Measurements from ENCODE around the gene CBX8. TPM values are rescaled to one million over a fixed set of nuclear protein-coding genes. Genes with fewer than 3 reads are reported as not detected.
A peak's percentile ranks its signal among the peaks of the same experiment; 100 is the strongest.

The CBX8 gene
- polyA plus RNA-seq, 3 donors = 0.51 to 2.5 (median 2.5) TPM

- peaks cover 27 to 36% of the 10 kb centered on the region in 2 donors for H3K4me1 ChIP-seq (ENCODE audit: control insufficient read depth in 1 of 2, insufficient read depth in 2 of 2, low read length in 2 of 2)
- H3K9me3 Mint-ChIP-seq = peaks cover 0 to 26% (median 6%) of the 10 kb centered on the region in 7 donors
- no peak for DNase-seq
- no peak overlapping the region for H3K27ac ChIP-seq (ENCODE audit: low read depth in 1 of 2, low read length in 2 of 2)
- WGBS (ENCODE audit: insufficient coverage) = 35% methylated on average over 8 of the region's 22 CpGs
- peaks cover 53 to 71% of the 10 kb centered on the region in 2 donors for H3K27me3 ChIP-seq (ENCODE audit: control insufficient read depth in 2 of 2, insufficient read depth in 2 of 2, low read length in 2 of 2)
- intact Hi-C loops (cut with micrococcal nuclease) = loop anchor here in 1 of 2 donors (5.0 kb wide), 2 partner anchors 125 to 200 kb away; no protein-coding TSS in a partner anchor
- TF ChIP-seq CTCF (IDR thresholded peaks at IDR 0.05) = no peak
- H3K4me3 ChIP-seq (replicated peaks in 1 of 3; ENCODE audit: low read depth in 2 of 3, low read length in 3 of 3) = no peak overlapping the region
- no peak overlapping the region for H3K4me2 ChIP-seq (replicated peaks; ENCODE audit: extremely low read depth, low read length, poor library complexity, severe bottlenecking)
- H3K9me3 ChIP-seq (replicated peaks in 1 of 2; ENCODE audit: control insufficient read depth in 1 of 2, insufficient read depth in 1 of 2, low read length in 2 of 2) = peaks cover 11 to 16% of the 10 kb centered on the region in 2 donors
- H2AFZ ChIP-seq (ENCODE audit: insufficient read depth, low read depth, low read length, poor library complexity, severe bottlenecking) = no peak overlapping the region
- H3K36me3 ChIP-seq (replicated peaks in 1 of 2; ENCODE audit: control insufficient read depth in 1 of 2, insufficient read depth in 2 of 2, low read length in 2 of 2) = peaks cover 9% of the 10 kb centered on the region in 2 donors
- H3K79me2 ChIP-seq (ENCODE audit: insufficient read depth, low read length) = peaks cover 3% of the 10 kb centered on the region
- peaks cover 39% of the 10 kb centered on the region for H4K20me1 ChIP-seq (ENCODE audit: insufficient read depth, low read length)
- H3K4me3 Mint-ChIP-seq = peak overlapping the region; percentile 41 to 74
- no peak overlapping the region for H3K9ac ChIP-seq (ENCODE audit: insufficient read depth, low read length, poor library complexity, severe bottlenecking)
- H3K4me1 Mint-ChIP-seq = peaks cover 27% of the 10 kb centered on the region
- H3K36me3 Mint-ChIP-seq = peaks cover 12 to 19% of the 10 kb centered on the region in 2 donors
- peaks cover 60 to 75% (median 61%) of the 10 kb centered on the region in 3 donors for H3K27me3 Mint-ChIP-seq (ENCODE audit: low read depth in 3 of 3)
- H3K27ac Mint-ChIP-seq = peak overlapping the region in 1 of 7 donors; percentile 41
These were observed 4.5 kb downstream of the CBX8 start for GRCh38 chr17:79792341-79792871.

GRCh38 chr17:79791735-79792161, 5.1 kb downstream of the CBX8 start:
- Histone ChIP-seq H3K36me3 (replicated peaks in 1 of 2; ENCODE audit: control insufficient read depth in 1 of 2, insufficient read depth in 2 of 2, low read length in 2 of 2) (peaks cover 9% of the 10 kb centered on the region in 2 donors), H3K27ac (ENCODE audit: low read depth in 1 of 2, low read length in 2 of 2) (no peak overlapping the region), H3K9me3 (replicated peaks in 1 of 2; ENCODE audit: control insufficient read depth in 1 of 2, insufficient read depth in 1 of 2, low read length in 2 of 2) (peaks cover 11 to 16% of the 10 kb centered on the region in 2 donors), H3K4me1 (ENCODE audit: control insufficient read depth in 1 of 2, insufficient read depth in 2 of 2, low read length in 2 of 2) (peaks cover 27 to 36% of the 10 kb centered on the region in 2 donors), H3K27me3 (ENCODE audit: control insufficient read depth in 2 of 2, insufficient read depth in 2 of 2, low read length in 2 of 2) (peaks cover 53 to 77% of the 10 kb centered on the region in 2 donors), H2AFZ (ENCODE audit: insufficient read depth, low read depth, low read length, poor library complexity, severe bottlenecking) (no peak overlapping the region), H3K4me3 (replicated peaks in 1 of 3; ENCODE audit: low read depth in 2 of 3, low read length in 3 of 3) (no peak overlapping the region), H3K9ac (ENCODE audit: insufficient read depth, low read length, poor library complexity, severe bottlenecking) (no peak overlapping the region), H4K20me1 (ENCODE audit: insufficient read depth, low read length) (peaks cover 39% of the 10 kb centered on the region), H3K79me2 (ENCODE audit: insufficient read depth, low read length) (peaks cover 3% of the 10 kb centered on the region), H3K4me2 (replicated peaks; ENCODE audit: extremely low read depth, low read length, poor library complexity, severe bottlenecking) (no peak overlapping the region)
- intact Hi-C loops (cut with micrococcal nuclease) = loop anchor here in 1 of 2 donors (5.0 kb wide), 2 partner anchors 126 to 201 kb away; no protein-coding TSS in a partner anchor
- Mint-ChIP-seq H3K27ac (no peak overlapping the region), H3K4me3 (peak overlapping the region in 1 of 2 donors; percentile 30), H3K36me3 (peaks cover 12 to 19% of the 10 kb centered on the region in 2 donors), H3K27me3 (ENCODE audit: low read depth in 3 of 3) (peaks cover 65 to 80% (median 65%) of the 10 kb centered on the region in 3 donors), H3K9me3 (peaks cover 0 to 26% (median 6%) of the 10 kb centered on the region in 7 donors), H3K4me1 (peaks cover 27% of the 10 kb centered on the region)
- TF ChIP-seq CTCF (IDR thresholded peaks at IDR 0.05) = no peak
- DNase-seq = no peak
- WGBS (ENCODE audit: insufficient coverage) = 7% methylated on average over 12 of the region's 26 CpGs
